Islet precursor cell (in vitro differentiated cells): ENCODE measurements around the gene PLEKHG4.

Experiments
- DNase-seq: peaks from one replicate; pipeline ENCODE4 v3.0.0-alpha.2; 2018

PLEKHG4 gene

DNA sequence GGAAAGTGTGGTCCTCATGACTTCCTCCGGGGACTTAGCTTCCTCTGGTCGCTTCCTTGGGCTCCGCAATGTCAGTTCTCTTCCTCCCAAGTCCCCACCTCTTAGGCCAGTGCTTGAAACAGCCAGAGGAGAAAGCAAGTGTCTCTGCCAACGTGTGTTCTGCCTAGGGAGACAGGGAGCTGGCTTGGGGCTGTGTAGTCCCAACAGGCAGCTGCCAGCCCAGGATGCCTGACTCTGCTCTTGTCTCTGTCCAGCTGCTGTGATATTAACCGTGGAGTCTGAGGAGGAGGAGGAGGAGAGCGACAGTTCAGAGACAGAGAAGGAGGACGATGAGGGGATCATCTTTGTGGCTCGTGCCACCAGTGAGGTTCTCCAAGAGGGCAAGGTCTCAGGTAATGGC is 13.5 kb upstream of the PLEKHG4 start:
- no peak for DNase-seq

DNA sequence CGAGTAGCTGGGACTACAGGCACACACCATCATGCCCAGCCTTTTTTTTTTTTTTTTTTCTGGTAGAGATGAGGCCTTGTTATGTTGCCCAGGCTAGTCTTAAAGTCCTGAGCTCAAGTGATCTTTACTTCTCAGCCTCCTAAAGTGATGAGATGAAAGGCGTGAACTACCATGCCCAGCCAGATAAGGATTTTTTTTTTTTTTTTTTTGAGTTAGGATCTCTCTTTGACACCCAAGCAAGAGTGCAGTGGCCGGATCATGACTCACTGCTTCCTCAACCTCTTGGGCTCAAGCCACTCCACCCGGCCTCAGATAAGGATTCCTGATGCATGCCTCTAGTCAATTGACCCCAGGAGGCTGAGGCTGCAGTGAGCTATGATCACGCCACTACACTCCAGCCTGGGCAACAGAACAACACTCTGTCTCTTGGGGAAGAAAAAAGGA is 11.2 kb upstream of the PLEKHG4 start:
- DNase-seq, result peak; percentile 94

DNA sequence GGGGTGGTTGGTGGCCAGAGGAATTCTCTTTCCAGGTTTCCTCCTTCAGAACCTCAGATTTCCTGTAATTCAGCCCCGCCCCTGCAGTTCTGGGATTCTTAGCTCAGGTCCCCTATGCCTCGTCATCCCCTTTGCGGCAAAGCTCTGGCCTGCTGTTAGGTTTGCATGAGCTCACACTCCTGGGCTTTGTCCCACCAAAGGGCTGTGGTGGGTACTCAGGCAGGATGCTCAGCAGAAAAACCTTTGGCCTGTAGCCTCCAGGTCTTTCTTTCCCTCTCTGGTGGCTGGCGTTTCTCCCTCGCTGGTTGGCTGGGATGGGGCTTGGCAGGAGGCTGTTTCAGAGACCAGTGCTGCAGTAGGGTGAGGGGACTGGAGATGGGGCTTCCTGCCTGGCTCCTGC is 9.6 kb upstream of the PLEKHG4 start:
- DNase-seq, result peak; percentile 82

DNA sequence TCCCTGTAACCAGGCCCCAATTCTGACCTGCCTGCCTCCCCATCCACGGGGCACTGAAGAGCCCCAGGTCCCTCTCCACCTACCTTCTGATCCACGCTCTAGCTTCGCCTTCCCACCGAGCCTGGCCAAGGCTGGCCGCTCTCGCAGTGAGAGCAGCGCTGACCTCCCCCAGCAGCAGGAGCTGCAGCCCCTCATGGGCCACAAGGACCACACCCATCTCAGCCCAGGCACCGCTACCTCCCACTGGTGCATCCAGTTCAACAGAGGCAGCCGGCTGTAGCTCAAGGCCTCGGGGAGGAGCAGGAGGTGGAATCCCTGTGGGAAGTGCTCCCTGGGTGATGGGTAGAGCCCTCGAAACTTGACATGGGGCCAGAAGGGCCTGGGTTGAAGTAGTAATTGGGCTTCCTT is 8.4 kb upstream of the PLEKHG4 start:
- no peak for DNase-seq

DNA sequence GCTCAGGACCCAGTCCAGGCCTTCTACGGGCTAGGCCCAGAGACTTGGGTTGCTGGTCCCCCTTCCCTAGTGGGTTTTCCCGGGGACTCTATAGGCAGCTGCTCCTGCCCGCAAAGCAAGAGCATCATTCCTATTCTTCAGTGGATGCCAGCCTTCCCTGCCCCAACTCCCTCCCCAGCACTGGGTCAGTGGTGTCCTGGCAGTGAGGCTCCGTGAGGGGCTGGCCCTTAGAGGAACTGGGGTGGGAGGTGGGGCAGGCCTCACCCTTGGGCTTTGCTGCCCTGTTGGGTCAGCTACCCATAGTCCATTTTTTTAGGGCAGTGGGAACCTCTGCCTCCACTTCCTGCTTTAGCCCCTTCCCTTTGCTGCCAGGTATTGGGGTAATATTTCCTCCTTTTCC is 7.9 kb upstream of the PLEKHG4 start:
- no peak for DNase-seq

DNA sequence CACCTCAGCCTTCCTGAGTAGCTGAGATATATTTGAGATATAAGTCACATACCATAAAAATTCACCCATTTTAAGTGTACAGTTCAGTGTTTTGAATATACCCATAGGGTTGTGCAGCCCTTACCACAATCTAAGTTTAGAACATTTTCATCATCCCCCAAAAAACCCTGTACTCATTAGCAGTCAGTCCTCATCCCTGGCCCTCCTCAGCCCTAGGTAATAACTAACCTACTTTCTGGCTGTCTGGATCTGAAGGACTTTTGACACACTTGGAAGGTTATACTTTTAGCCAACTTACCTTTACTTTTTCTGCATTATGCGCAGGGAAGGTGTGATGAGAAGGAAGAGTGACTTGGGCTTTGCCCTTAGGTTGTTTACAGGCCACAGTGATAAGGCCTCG is 4.0 kb upstream of the PLEKHG4 start:
- no peak for DNase-seq

DNA sequence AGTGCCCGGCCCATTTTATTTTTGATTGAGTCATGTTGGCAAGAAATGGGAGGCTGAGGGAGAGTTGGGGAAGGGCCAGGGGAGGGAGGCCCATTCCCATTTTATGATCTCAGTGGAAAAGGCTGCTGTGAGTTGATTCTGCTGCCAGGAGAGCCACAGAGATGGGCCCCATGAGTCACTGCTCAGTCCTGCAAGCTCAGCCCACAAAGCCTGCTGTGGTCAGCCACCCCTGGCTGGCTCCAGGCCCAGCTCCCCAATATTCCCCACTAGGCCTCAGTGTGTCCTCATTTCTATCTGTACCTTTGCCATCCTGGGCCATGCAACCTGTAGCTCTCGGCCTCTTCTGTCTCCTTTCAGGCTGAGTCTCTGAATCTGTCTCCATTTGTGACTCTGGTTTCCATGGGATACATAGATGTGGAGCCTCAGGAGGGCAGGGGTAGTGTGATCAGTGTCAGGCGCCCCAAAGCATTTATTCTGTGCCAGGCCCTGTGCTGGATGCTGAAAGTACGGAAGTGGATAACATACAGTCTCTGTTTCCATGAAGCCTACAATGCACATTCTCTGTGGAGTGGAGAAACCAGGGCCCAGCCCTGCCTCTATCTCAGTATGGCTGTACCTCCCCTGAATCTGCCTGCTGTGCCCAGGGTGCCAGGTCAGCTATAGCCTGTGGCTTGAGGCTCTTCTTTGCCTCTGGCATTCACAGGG is 1.9 kb upstream of the PLEKHG4 start:
- DNase-seq, result peak; percentile 85

DNA sequence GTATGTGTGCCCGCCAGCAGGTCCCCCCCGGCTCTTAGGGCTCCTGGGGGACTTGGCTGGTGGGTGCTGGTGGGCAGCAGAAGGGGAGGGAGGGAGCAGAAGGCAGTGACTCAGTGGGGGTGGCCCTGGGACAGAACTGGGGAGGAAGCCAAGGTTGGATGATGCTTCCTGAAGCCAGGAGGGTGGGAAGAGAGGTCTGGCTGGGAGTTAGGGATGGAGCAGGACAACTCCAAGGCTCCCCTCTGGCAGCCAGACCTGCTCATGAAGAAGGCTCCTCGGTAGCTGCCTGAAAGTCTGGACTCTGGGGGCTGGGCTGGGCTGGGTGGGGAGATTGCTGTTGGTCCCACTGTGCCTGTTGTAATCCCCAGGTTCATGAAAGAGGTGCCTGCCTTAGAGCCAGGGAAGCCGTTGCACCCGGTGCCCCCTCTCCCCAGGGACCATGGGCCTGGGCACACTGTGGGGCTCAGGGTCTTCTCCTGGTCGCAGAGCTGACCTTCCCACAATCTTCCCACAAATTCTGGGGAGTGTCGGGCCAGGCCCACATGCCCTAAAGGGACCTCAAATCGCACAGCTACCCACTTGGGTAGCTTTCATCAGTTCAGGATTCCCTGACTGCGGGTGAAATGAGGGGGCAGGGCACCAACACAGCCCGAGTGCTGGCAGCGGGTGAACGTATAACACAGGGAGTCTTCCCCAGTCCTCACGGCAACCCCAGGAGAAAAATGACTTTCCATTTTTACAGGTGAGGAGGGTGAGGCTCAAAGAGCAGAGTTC is 1.1 kb upstream of the PLEKHG4 start:
- no peak for DNase-seq

DNA sequence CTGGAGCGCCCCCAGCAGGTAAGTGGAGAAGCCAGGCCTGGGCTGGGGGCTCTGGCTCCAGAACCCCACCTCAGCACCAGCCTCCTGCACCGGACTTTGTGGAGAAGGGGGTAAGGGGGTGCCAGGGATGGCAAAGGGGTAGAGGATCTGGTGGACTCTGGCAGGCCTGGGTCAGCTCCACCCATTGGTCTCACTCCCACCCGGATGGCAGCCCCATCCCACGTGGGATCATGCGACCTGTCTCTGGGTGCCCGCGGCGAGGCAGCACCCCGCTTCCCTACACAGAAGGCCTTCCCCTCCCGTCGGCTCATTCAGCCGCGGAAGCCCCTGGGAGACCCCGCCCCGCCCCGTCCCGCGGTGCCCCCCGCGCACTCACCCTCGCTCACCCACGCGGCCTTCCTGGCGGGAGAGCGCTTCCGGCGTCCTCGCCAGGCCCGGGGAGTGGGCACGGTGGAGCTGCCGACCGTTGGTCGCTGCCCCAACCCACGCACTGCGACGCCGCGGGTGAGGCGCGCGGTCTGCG is 498 bp upstream of the PLEKHG4 start:
- DNase-seq, result no peak

DNA sequence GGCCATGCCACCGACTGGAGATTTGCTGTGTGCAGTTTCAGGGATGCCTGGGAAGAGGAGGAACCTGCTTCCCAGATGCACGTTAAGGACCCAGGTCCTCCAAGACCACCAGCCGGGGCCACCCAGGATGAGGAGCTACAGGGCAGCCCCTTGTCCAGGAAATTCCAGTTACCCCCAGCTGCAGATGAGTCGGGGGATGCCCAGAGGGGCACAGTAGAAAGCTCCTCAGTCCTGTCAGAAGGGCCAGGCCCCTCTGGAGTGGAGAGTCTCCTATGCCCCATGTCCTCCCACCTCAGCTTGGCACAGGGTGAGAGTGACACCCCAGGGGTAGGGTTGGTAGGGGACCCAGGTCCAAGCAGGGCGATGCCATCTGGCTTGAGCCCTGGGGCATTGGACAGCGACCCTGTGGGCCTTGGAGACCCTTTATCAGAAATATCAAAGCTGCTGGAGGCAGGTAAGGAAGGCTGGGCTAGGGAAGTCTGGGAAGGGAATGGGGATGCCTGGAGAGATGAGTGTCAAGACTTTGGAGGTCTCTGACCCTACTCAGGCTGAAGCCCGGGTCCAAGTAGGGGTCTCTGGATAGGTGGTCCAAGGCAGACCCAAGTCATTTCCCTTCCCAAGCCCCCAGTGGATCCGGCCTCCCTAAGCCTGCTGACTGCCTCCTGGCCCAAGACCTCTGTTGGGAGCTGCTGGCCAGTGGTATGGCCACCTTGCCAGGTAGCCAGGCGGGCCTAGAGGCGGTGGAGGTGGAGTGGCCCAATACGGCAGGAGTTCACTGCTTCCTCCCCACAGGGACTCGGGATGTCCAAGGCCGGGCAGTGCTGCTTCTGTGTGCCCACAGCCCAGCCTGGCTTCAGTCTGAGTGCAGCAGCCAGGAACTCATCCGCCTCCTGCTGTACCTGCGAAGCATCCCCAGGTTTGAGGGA is 1.0 kb downstream of the PLEKHG4 start:
- no peak for DNase-seq

DNA sequence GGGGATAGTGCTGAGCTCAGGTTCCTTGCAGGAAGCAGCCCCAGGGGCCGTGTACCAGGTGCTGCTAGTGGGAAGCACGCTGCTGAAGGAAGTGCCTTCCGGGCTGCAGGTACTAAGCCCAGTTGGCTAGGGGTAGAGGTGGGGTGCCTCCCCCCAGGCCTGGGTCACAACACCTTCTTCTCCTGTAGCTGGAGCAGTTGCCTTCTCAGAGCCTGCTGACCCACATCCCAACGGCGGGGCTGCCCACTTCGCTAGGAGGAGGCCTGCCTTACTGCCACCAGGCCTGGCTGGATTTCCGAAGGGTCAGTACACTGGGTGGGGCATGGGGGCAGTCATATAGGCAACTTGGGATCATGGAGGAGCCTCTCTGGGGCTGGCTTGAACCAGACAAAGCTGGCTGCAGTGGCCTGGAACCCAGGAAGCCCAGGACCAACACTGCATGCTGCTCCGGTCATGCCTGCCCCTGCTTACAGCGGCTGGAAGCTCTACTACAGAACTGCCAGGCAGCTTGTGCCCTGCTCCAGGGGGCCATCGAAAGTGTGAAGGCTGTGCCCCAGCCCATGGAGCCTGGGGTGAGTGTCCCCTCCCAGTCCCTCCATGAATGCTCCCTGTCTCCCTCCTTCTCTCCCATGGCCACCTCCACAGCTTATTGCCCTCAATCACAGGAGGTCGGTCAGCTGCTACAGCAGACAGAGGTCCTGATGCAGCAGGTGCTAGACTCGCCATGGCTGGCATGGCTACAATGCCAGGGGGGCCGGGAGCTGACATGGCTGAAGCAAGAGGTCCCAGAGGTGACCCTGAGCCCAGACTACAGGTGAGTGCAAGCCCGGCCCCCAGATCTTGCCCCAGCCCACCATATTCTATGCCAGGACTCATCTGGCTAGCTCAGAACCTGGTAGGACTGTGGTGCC is 2.5 kb downstream of the PLEKHG4 start:
- DNase-seq, result no peak

DNA sequence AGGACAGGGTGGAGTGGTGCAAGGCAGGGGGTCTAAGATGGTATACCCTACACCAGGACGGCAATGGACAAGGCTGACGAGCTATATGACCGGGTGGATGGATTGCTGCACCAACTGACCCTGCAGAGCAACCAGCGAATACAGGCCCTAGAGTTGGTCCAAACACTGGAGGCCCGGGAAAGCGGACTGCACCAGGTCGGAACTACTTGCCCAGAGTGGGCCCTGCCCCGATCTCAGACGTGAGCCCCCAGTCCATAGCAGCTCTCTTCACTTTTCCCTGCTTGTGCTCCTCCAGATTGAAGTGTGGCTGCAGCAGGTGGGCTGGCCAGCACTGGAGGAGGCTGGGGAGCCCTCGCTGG is 3.1 kb downstream of the PLEKHG4 start:
- DNase-seq, result no peak

DNA sequence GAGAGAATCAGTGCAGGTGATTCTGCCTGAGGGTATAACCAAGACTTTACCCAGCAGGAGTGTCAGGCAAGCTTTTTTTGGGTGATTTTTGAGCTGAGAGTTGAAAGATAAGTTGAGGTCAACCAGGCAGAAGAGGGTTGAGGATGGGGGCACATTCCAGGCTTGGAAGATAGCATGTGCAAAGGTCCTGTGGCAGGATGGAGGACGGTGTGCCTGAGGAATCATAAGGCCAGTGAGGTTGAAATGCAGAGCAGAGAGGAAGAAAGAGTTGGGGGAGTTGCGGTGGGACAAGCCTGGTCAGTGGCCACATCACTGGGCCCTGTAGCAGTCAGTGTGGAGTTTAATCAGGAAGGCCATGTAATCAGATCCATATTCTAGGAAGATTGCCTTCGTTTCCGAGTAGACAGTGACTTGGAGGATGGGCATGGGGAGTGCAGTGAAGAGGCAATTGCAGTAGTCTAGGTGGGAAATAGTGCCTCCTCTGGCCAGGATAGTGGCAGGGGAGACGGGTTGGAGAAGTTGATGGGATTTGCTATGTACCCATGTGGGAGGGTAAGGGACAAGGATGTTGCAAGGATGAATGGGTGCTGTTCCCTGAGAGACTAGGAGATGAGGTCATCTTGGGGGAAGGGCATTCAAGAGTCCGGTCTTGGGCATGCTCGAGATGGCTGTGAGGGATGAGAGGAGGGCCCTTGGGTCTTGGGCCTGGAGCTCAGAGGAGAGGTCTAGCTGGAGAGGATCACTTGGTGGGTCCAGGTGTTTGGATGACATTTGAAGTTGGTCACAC is 3.9 kb downstream of the PLEKHG4 start:
- no peak for DNase-seq

DNA sequence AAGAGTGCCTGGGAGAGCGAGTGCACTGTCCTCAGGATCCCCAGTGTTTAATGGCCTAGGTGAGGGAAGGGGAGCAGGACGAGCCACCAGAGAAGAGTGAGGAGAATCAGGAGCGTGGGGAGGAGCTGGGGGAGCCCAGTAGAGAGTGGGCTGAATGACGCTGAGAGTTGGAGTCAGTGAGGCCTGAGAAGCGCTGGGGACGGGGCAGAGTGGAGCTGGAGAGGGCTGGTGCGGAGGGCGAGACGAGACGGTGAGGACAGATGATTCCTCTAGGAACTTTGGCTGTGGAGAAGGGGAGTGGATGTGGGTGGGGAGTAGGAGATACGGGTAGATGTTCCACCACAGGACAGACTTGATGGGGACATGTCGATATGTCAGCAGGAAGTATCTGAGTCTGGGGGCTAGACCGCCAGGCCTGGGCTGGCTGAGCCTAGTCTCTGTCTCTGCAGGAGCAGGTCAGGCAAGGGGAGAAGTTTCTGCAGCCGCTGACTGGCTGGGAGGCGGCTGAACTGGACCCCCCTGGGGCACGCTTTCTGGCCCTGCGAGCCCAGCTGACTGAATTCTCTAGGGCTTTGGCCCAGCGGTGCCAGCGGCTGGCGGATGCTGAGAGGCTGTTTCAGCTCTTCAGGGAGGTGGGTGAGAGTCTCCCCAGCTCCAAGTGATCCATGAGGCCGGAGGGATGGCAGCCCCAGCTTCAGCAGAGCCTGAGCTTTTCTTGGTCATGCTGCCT is 4.7 kb downstream of the PLEKHG4 start:
- DNase-seq, result no peak

DNA sequence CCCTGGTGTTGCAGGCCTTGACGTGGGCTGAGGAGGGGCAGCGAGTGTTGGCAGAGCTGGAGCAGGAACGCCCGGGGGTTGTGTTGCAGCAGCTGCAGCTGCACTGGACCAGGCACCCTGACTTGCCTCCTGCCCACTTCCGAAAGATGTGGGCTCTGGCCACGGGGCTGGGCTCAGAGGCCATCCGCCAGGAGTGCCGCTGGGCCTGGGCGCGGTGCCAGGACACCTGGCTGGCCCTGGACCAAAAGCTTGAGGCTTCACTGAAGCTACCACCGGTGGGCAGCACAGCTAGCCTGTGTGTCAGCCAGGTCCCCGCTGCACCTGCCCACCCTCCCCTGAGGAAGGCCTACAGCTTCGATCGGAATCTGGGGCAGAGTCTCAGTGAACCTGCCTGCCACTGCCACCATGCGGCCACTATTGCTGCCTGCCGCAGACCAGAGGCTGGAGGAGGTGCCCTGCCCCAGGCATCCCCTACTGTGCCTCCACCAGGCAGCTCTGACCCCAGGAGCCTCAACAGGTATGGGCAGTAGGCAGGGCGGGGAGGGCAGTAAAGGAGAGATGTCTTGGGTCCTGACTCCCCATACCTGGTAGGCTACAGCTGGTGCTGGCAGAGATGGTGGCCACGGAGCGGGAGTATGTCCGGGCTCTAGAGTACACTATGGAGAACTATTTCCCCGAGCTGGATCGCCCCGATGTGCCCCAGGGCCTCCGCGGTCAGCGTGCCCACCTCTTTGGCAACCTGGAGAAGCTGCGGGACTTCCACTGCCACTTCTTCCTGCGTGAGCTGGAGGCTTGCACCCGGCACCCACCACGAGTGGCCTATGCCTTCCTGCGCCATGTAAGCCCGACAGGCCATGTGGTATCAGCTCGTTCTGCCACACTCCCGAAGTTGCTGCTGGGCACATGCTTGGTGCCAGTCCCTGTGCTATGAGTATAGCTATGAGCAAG is 5.6 kb downstream of the PLEKHG4 start:
- peak; percentile 85 for DNase-seq

DNA sequence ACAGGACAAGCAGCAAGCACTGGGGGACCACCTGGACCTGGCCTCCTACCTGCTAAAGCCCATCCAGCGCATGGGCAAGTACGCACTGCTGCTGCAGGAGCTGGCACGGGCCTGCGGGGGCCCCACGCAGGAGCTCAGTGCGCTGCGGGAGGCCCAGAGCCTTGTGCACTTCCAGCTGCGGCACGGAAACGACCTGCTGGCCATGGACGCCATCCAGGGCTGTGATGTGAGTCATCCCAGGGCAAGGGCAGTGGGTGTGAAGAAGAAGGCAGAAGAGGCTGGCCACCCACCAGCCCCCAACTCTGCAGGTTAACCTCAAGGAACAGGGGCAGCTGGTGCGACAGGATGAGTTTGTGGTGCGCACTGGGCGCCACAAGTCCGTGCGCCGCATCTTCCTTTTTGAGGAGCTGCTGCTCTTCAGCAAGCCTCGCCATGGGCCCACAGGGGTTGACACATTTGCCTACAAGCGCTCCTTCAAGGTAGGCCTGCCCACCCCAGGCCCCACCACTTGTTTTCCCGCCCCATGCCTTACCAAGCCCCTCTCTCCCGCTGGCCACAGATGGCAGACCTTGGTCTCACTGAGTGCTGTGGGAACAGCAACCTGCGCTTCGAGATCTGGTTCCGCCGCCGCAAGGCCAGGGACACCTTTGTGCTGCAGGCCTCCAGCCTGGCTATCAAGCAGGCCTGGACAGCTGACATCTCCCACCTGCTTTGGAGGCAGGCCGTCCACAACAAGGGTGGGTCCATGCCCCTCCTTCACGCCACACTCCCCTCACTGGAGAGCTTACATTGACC is 7.3 kb downstream of the PLEKHG4 start:
- no peak for DNase-seq

DNA sequence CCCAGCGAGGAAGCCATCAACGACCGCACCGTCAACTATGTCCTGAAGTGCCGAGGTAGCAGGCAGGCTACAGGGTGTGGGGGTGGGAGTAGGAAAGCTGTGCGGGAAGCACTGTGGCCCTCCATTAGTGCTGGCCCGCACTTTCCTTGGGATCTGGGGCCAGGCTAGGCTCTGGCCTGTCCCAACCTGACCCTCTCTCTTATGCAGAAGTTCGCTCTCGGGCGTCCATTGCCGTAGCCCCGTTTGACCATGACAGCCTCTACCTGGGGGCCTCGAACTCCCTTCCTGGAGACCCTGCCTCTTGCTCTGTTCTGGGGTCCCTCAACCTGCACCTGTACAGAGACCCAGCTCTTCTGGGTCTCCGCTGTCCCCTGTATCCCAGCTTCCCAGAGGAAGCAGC is 8.6 kb downstream of the PLEKHG4 start:
- DNase-seq, result no peak

DNA sequence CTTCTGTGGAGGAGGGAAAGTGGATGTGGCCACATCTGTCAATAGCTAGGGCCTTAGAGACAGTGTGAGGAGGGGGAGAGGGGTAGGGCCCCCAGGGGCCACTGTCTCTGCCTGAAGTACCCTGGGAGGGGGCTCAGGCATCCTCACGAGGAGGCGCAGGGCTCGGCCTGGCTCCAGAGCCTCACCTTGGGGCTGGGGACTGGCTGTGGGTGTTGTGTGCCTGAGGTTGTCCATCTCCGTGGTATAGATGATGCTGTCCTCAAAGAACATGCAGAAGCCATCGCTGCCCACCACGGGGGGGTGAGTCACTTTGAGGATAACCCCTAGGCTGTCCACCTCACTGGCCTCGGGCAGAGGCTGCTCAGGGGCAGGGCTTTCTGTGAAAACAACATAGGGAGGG is 12.1 kb downstream of the PLEKHG4 start:
- no peak for DNase-seq
